RPMI8226 (cell line): ENCODE data around the gene EGR4.
A peak's percentile ranks its signal among the peaks of the same experiment; 100 is the strongest.

ENCODE experiments used
- DNase-seq: peaks from one replicate; pipeline ENCODE4 v3.0.0-alpha.2; 2015

EGR4 gene

DNA sequence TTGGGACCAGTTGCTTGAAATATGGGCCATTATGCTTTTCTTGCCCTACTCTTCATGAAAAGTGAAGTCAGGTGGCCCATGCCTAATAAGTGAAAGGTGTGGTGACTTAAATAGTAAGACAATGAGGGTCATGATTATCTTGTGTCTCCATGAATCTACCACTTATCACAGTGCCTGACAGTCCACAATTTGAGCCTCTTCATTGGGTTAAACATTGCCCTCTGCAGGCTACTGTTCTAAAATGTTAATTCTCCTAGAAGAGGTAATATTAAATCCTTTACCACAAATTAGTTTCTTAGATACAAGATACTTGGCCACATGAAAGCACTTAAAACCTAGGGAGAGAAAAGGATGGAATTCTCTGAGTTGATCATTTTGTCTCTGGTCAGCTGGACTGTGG, 4.0 kb downstream of the EGR4 start:
- DNase-seq: no peak

DNA sequence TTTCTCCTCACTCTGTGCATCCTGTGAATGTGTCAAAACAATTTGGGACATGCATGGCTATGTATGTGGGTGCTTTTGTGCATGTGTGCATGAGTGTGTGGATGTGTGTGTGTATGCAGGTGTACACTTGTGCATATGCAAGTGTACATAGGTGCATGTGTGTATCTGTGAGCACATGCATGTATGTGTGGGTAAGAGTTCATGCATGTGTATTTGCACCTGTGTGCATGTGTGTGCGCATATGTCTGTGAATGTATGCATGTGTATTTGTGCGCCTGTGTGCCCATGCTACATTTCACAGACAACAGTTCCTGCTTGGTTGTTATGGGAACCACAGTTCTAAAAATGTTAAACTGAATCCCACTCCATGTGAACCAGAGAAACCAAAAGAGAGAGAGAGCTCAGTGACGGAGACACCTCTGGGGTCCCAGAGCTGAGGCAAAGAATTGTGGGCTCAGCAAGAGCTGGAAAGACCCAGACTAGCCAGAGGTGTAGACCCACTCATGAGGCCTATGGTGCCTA, 7.2 kb downstream of the EGR4 start:
- DNase-seq: no peak

DNA sequence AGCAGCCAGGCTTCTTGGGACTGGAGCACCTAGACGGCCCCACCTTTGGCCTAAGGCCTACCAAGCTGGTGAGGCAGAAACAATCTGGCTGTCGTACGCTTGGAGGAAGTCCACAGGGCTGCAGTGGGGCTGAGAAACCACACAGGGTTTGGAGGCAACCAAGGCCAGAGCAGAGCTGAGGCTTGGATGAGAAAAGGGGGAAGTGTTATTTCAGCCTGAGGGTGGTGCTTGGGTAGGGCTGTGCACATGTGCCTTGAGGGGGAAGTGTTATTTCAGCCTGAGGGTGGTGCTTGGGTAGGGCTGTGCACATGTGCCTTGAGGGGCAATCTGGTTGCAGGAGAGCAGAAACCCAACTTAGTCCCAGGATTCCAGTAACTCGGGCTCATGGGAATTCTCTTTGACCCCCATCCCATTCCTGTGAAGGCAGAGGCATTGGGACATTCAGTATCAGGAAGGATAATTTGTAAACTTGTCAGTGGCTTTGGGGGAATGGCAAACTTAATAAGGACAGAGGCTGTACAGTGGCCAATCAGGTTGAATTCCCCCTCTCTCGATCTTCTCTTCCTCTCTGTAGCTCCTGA, 8.1 kb downstream of the EGR4 start:
- peak; percentile 91 for DNase-seq

DNA sequence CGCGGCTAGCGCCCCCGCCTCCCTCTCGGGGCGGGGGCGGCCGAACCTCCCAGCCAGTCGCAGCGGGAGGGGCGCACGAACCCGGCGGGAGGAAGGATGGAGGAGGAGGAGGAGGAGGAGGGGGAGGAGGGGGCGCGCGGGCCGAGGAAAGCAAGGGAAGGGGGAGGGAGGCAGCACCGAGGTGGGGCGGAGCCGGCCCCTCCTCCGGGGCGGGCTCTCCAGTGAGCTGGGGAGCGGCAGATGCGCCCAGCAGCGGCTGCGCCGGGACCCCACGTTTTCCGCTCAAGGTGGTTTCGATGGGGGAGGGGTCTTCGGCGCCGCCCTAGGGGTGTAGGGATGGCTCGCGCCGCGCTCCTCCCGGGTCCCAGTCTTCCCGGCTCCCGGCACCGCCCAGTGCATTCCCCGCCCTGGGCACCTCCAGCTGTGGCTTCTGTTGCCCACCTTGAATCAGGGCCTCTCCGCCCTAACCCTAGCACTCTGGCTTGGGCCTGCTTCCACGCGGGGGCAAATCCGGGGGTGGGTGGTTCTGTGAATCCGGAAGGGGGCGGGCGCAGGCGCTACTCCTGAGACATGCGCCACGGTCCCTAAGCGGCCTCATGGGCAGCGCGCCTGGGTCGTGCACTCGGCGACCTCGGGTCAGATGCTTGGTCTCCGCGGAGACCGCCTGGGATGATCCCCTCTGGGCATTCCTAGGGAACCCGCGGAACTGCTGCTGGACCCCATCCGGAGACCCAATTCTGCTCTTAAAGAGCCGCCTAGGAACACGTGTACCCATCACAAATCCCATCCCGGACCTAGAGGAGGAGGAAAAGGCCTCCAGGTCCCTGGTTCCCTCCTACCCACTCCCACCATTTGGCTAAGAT, 8.8 kb downstream of the EGR4 start, which contains the start of gene FBXO41:
FBXO41 (minus strand) TSS at position 183 of the 863 bp plus-strand sequence. CDS start 14,848 bp downstream, outside the sequence.
- DNase-seq: peak; percentile 95

DNA sequence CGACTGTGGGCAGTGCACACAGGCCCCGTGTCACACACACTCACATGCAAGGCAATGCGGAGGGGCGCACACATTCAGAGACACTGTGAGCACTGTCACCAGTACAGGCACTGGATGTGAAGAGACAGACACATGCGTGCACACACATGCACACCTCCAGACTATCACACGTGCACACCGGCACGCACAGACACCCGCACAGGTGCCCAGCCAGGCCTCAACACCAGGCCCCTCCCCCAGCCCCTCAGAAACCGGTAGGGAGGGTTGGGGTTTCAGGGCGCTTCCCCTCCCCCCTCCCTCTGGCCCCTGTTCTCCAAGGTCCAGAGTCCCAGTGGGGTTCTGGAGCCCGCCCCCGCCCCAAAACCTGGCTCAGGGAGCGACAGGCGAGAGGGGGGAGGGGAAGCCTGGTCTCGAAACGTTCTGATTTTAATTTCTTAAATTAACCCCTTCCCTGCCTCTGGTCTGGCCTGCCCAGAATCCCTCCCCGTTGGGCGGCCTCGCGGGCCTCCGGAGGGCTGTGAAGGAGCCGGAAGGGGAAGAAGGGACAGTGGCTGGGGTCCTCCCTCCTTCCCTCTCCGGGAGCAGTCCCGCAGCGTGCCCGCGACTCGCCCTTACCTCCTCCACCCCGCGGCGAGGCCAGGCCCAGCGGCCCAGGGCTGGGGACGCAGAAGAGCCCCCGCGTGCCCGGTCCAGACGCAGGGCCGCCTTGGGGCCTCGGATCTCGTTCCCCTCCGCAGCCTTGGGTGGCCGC, 9.6 kb downstream of the EGR4 start:
- DNase-seq: peak; percentile 73

DNA sequence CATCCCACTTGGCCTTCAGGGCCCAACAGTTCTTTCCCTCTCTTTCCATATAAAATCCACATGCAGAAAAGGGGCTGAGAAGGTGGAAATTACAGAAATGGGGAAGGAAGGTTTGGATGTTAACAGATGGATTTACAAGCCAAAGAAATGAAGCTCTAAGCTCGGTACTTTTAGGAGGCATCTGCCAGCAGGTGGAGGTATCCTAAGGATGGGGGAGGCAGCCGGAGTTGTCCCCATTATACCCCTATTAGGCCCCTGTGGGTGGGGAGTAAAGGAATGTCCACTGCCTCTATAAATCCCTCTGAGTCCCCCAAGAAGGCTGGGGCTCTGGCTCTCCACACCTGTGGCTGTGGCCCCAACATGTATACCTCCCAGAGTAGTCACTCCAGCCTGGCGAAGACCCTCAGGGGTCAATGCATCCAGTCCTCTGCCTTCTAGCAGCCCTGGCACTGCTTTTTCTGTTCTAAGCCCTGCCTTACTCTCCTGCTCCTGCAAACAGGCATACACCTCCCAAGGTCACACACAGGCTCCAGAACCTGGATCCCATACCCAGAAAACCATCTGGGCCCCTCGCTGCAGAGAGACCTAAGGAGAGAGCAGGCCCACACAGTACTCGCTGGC, 10.3 kb downstream of the EGR4 start:
- peak; percentile 45 for DNase-seq

DNA sequence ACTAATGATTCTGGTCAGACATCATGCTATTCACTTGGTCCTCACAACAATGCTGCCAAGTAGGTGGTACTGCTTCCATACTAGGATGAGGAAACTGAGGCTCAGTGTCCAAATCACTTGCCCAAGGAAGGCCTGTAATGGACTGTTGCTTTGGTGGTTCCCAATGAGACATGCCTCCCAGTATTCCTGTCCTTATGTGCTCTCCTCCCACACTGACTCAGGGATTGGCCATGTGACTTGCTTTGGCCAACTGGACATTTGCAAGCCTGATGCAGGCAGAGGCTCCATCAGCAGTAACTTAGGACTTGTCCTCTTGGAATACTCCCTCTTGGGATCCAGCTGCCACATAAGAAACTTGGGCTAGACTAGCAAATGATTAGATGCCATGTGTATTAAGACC, 12.1 kb downstream of the EGR4 start:
- no peak for DNase-seq

DNA sequence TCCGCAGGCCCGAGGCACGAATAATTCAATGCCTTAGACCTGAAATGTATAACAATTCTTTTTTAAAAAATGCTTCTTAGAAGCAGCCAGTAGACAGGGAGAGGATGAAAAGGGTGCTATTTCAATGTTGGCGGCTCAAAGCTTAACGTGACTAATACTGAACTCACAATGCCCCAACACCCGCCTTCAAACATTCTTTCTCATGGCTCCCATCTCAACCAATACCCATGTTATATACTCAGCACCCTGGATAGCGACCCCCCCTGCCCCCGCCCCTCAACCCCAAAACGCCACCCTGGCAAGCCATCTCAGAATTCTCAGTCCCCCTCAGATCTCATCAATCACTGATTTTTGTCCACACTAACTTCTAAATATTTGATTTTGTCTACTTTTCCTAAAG, 13.5 kb downstream of the EGR4 start:
- DNase-seq: no peak

DNA sequence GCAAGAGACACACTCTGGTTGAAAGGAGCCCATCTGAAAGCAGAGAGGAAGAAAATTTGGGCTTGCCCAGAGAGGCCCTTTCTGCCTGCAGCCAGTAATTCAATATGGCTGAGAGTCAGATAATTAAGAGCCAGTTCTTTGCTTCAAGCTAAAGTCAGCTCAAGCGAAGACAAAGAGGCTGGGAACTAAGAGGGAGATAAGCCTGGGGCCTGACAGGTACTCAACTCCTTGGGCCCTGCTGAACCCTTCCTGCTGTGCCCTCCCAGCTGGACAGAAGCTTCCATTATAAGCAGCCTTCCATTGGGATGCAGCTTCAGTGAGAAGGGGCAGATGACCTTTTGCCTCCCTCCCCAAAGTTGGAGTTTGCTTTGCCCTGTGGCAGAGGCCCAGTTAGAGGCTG, 21.1 kb downstream of the EGR4 start:
- DNase-seq: no peak

DNA sequence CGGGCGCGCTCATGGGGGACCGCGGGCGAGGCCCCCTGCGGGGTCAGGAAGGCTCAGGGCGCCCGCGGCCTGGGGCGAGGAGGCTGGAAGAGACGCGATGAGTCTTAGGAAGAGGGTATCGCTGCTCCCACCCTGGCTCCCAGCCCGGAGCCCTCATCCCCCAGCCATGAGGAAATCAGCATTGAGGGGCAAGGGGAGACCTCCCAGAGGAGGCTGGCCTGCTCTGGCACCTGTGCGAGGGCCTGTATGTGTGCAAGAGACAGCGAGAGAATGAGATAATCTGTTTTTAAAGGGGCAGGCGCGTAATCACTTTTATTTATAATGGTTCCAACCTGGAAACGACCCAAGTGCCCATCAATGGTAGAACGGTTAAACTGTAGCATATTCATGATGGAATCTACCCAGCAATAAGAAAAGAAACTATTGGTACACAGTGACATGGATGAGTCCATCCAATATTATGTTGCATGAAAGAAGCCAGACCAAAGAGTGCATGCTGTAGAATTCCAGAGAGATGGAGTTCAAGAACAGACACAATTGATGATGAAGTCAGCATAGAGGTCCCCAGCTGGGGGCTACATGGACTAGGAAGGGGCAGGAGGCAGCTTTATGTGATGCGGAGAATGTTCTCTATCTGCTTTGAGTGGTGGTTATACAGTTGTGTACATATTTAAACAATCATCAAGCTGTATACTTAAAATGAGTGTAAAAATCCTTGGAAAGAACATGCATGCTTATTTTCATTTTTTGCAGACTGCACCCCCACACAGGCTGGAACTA, 23.5 kb downstream of the EGR4 start:
- DNase-seq: no peak

DNA sequence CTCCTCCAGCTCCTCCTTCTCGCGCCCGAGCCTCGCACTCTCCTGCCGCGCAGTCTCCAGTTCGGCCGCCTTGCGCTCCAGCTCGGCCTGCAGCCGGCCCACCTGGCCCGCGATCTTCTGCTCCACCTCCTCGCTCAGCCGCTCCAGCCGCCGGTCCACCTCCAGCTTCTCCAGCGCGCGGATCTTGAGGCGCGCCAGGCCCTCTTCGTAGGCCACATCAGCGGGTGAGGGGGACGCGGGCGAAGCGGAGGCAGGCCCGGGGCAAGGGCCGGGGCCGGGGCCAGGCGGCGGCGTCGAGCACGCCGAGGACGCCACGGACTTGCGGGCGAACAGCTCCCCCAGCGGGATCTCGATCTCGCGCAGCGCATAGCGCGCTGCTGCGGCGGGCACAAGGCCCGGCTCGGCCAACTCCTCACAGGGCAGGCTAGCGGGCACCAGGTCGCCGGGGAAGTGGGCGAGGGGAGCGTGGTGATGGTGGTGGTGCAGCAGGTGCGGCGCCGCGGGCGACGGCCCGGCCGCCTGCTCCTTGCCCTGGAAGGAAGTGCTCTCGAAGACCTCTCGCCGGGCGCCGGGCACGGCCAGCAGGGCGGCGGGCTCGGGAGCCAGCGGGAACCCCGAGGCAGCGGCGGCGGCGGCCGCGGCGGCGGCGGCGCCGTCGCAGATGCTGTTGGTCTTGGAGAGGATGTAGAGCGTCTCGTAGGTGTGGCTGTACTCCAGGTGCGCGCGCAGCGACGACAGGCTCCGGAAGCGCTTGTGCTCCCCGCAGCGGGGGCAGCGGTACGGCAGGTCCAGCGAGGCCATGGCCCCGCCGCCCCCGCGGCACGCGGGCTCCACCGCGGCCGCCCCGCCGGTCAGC, 24.3 kb downstream of the EGR4 start:
- no peak for DNase-seq

DNA sequence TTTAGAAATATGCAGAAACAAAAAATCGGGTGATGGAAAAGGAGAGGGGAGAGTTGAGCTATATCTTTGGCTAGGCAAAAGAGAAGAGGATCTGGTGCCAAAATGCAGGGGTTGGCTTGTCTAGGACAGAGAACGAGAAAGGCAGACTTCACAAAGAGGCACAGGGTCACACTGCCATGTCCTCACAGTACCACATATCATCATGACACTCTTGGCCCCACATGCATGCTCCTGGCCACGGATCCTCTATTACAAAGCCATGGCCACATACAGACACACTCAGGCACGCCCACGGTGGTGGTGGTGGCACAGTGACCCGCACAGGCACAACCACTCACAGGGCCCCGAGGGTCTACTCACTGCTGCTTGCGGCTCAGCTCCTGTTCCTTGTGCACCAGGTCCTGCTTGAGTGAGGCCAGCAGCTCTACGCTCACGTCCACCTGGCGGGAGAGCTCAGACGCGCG, 24.9 kb downstream of the EGR4 start:
- no peak for DNase-seq

DNA sequence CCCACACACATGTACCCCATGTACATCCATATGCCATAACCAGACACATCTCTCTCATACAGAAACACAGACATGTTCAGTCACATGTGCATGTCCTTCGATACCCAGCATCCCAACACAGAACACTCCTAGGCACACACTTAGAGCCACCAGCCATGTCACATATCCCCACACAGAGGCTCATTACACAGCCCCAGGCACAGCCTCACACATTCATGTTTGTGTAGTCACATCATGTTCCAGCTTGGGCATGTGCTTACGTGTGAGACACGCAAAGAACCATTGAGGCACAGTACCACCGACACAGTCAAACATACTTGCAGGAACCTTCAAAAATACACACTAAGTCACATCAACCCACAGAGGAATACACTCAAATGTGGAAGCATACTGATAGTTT, 26.3 kb downstream of the EGR4 start:
- DNase-seq: no peak

DNA sequence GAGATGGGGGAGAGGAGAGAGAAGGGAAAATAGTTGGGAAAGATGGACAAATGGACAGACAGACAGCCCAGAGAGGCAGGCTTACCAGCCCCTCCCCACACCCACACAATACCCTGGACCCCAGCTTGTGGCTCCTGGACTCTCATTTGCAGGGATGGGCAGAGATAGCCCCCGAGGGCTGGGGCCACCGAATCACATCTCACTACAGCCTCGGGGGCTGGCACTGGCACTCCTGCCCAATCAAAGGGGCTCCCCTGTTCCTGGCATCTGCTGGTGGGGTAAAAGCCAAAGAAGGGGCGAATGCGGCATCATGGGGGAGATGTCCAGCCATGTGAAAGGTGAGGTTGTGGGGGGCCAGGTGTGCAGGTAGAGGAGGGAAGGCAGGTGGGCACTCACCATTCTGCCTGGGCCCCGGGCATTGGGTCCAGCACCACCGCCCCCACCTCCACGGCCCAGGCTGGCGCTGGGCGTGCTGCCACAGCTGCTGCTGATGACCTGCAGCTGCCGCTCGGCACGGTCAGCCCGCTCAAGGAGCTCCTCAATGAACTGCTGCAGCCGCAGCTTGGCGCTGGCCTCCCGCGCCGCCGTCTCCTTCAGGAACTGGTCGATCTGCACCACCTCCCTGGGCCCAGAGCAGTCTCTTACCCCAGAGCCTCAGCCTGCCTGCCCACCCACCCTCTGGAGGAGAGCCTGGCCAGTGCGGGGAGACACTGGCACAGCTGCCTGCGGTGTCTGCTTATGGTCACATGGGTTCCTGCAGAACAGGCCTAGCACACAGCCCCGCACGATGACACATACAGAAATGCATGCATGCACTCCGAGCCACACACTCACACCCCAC, 27.1 kb downstream of the EGR4 start:
- DNase-seq: no peak

DNA sequence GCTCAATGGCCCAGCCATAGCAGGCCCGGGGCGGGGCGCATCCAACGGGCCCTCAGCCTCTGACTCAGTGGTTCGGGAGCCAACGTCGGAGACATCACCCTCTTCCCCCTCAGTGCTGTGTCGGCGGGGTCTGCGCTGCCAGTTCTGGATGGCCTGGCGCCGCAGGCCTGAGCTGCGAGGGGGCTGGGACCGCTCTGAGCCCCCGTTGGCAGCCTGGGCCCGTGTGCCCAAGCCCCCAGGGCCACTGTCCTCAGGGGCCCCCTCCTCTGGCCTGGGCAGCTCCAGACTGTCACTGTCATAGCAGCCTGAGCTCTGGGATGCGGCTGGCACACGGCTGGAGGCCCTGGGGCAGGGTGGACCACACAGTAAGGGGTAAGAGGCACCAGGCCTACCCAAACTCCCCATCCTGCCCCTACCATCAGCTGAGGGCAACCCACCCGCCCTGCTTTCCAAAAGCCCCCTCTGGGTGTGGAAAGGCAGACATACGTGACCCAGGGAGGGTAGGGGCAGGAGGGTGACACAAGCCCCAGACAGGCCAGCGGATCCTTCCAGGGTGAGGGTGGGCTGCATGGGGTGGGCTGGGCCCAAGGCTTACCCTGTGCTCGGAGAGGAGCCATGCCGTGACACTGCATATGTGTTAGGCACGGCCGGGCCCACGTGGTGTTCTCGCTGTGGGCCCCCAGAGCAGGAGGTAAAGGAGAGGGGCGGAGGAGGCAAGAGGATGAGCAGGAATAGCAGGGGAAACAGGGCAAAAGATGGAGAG, 27.9 kb downstream of the EGR4 start:
- DNase-seq: no peak

DNA sequence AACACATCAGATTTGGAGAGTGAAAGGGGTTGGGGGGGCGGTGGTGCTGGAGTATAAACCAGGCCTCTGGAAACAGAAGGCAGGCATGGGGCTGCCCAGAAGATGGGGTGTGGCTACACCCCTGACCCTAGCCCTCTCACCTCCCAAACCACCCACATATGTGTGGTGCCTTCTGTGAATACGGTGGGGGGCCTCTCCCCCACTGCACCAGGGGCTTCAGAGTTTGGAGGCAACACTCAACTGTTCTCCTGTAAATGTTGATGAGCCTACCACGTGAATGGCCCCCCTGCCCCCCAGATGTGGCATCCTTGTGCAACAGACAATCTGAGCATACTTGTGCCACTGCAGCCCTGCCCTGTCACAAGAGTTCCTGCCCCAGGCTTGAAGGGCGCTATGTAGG, 28.6 kb downstream of the EGR4 start:
- no peak for DNase-seq

DNA sequence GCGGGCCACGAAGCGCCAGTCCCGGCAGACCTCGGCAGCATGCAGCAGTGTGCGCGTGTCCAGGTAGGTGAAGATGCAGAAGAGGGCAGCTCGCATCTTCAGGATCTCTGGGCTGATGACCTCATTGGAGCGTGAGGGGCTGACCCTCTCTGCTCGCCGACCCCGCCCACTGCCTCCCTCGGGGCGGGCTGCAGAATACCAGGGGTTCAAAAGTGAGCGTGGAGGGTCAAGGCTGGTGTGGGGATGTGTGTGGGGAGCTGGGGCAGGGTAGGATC, 29.1 kb downstream of the EGR4 start:
- DNase-seq: no peak

DNA sequence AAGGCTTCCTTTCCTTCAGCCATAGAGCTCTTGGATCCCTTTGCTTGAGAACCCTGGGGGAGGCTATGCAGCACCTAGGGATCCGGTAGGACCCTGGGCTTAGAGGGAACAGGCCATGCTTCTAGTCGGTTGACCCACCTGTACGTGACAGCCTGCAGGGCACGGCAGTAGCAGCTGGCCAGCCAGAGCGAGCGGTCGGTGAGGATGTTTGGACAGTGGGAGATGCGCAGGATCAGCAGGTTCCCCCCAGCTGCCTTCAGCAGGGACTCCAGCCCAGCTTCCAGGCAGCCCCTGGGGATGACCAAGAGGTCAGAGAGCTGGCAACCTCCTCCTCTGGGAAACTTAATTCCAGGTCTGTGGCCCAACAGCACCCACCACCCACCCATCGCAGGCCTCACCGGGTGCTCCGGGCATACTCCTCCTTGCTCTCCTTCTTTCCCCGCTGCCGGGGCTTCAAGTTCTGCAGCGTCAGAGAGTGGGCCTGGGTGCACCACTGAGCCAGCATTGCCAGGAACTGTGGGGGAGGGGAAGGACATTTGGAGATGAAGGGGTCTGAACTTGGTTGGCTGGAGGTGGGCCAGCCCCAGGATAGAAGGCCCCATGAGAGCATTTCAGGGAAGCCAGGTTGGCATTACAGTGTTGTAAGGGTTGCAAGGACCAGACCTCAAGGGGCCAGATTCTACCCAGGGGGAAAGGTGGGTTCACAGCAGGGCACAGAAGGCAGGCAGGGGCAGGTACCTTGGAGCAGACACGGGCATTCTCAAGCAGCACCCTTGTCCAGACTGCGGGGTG, 29.6 kb downstream of the EGR4 start:
- DNase-seq: no peak
